GM21528 (cell line): ENCODE data around the gene ZNF469.

Experiments
- ATAC-seq: cut with Tn5 transposase; IDR thresholded peaks from one replicate; pipeline ENCODE4 v1.9.1; 2021; ENCODE audit warnings: mild to moderate bottlenecking, moderate library complexity; ENCODE audit not compliant: unreplicated experiment, low FRiP score

The ZNF469 gene

DNA sequence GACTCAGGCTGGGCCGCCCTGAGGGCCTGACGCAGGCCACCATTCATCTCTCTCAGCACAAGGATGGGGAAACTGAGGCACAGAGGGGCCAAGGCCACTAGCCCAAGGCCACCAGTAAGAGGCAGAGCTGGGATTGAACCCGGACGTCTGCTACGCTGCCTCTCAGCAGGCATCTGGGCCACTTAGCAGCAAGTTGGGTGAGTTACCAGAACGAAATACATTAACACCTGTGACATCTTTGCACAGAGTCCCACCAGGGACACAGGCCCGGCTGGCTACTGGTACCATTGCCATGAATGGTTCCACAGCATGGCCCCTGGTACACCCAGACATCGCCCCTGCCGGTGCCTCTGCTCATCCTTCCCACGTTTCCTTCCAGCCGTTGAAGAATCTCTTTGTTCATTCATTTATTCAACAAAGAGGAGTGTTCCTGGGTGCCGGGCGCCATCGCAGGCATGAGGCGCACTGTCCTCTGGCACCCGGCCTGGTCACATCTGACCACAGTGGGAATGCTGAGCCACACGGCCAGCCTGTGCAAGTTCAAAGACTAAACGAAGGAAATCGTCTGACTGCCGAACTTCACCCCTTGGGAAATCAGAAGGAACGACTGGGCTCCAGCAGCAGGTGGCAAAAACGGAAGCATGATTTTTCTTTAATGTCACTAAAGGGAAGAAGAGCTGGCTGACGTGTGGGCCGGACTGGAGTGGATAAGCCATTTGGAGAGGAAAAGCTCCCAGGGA lies 7.4 kb upstream of the ZNF469 start:
- ATAC-seq: no peak

DNA sequence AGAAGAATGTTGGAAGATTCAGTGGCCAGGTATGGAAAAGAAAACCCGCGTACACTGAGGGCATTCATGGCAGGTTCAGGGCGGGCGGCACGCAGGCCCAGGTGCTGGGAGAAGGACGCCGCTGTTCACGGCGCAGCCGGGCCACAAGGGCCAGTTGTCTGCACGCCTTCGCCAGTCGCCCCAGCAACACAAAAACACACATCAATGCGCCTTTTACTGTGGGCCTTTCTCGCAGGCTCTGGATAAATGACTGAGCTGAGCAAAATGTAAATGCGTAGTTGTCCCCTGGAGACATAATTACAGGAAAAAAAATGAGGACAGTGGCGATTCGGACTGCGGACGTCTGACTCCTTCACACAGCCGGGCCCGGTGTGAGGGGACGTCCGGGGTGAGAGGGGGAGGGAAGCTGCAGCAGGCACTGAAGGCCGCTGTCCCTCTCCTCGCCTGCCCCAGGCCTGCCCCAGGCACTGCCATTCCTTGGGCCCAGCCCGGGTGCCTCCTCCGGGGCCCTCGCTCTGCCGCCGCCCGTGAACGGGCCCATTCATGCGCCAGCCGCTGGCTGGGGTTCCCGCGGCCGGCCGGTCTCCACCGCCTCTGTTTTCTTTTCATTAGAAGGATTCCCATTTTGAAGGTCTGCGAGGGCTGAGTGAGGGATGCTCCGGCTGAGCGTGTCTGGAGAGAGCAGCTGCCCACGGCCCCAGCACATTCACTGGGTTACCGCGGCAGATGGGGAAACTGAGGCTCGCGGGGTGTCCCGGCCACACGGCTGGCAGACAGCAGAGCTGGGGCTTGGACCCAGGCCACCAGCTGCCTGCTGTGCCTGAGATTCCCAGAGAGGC lies 6.5 kb upstream of the ZNF469 start:
- no peak for ATAC-seq

DNA sequence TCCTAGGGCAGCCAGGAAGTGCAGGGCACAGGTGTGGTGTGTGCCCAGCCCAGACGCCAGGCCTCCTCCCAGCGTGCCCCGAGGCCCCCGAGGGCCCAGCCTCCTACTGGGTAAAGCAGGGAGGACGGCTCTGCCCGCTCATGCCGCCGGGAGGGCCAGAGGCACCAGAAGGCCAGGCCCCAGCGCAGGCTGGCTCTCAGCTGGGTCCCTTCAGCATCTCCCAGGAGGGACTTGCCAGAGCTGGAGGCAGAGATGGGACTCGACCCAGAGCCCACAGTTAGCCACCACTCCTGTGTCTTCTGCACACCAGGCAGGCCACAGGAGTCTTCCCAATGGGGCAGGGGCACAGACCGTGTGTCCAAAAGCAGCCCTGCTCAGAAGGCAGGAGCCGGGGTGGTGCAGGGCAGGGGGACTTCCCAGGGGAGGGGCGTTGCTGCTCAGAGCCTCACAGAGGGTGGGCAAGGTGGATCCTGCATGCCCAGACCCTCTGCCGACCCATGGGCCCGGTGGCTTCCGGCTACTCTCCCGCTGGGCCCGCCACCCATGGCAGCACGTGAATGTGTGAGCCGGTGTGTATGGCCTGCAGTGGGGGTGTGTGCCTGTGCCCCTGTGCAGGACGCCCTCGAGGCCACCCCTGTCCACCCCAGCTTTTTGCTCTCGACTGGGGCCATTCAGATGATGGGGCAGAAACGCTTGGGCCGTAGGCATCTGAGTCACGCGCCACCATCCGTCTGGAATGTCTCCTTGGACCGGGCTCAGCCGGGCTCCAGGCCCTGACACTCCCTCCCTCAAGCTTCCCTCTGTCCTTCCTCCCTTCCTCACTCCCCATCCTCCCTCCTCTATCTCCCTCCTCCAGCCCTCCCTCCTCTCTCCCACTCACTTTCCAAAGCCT lies 5.7 kb upstream of the ZNF469 start:
- no peak for ATAC-seq

GRCh38 chr16:88377961-88378360 lies 4.8 kb upstream of the ZNF469 start:
- no peak for ATAC-seq

DNA sequence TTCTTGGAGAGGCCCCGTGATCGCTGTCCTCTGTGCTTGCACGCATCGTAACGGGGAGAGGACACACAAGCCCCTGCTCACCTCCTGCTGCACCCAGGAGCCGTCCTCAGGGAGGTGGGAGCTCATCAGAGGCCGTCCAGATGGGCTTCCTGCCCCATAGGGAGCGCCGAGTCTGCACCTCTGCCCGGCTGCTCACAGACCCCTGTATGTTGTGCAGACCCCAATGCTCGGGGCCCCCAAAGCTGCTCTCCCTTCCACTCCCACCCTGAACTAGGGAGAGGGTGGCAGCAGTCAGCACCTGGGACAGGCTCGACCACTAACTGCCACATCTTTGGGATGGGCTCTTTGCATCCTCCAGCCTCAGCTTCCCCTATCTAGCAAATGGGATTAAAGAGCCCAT lies 4.4 kb upstream of the ZNF469 start:
- no peak for ATAC-seq

GRCh38 chr16:88378836-88379693 lies 3.7 kb upstream of the ZNF469 start:
- ATAC-seq: no peak

DNA sequence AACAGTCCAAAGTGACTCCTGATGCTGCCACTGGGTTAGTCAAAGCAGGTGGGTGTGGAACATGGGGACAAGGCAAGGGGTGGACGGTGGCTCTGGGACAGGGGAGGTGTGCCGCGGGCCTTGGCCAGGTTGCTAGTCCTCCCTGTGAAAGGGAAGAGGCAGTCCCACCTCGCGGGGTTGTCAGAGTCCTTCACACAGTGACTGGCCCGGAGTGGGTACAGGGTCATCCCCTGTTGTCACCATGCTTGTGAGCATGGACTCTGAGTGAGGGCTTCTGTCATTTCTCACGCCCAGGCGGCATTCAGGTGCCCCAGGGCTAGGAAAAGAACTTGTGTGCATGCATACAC lies 3.1 kb upstream of the ZNF469 start:
- ATAC-seq: no peak

GRCh38 chr16:88380099-88380498 lies 2.7 kb upstream of the ZNF469 start:
- ATAC-seq: no peak

- no peak for ATAC-seq
Observed at GRCh38 chr16:88380619-88381018, 2.1 kb upstream of the ZNF469 start.

GRCh38 chr16:88381820-88382451 lies 823 bp upstream of the ZNF469 start:
- no peak for ATAC-seq

DNA sequence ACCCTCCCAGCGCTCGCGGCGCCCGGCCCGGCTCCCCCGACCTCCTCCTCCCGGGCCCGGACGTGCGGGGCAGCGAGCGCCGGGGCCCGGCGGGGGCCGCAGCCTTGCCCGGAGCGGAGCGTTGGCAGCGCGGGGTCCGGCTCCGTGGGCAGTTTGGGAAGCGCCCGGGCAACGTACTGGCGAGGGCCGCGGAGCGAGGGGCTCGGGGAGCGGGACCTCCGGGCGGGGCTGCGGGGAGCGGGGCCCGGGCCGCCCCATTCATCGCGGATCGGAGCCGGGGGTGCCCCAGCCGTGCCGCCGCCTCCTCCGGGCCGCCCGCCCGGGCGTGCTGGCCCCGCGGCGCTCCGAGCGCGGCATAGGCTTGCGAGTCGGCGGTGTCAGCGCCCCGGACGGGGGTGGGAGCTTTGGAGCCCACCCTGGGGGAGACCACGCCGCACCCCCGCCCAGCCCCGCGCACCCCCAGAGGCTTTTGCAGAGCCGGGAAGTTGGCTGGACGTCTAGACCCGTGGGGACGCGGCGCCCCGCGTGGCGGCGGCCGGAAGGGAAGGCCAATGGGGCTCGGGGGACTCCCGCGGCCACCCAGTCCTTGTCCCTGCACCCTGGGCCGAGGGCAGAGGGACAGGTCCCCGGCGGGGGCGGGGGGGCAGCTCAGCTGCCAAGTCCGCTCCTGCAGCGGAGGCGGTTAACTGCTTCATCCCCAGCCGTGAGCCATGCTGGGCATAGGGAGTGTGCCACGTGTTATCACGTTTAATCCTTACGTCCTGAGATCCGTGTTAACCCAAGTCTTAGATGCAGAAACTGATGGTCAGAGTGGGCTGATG lies 852 bp downstream of the ZNF469 start:
- ATAC-seq: no peak

DNA sequence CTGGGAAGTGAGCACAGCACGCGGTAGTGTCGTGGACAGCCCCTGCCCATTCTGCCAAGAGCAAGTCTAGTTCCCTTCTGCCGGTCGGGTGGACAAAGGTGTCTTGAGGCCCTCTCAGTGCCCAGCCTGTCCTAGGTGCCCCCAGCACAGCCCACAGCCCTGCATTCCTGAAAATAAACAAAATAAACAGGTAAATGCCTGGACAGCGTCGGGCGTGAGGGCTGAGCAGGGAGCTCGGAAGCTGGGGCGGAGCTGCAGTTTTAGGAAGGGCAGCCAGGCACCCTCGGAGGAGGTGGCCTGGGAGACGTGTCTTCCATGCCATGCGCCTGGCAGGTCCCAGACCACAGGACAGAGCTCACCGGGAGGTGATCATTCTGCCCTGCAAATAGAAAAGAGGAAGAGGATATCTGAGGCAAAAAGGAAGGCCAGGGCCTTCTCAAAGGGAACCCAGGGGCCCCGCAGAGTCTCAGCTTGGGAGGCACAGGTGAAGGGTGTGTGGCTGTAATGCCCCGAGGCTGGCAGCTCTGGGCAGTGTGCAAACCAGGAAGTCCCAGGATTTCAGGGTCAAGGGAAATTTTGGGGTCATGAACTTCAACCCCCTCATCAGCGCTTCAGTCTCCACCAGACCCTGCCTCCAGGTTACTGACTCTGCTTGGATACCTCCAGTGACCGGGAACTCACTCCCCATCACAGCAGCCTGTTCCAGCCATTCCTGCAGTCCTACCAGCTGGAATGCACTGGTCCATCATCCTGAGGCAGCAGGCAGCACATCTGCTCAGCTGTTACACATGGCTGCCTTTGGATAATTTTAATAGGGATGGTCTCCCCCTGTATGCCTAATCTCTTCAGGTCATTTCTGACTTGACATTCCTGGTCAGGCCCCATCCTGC lies 1.7 kb downstream of the ZNF469 start:
- no peak for ATAC-seq

- ATAC-seq: no peak
Observed at GRCh38 chr16:88385112-88385594, 2.4 kb downstream of the ZNF469 start.

DNA sequence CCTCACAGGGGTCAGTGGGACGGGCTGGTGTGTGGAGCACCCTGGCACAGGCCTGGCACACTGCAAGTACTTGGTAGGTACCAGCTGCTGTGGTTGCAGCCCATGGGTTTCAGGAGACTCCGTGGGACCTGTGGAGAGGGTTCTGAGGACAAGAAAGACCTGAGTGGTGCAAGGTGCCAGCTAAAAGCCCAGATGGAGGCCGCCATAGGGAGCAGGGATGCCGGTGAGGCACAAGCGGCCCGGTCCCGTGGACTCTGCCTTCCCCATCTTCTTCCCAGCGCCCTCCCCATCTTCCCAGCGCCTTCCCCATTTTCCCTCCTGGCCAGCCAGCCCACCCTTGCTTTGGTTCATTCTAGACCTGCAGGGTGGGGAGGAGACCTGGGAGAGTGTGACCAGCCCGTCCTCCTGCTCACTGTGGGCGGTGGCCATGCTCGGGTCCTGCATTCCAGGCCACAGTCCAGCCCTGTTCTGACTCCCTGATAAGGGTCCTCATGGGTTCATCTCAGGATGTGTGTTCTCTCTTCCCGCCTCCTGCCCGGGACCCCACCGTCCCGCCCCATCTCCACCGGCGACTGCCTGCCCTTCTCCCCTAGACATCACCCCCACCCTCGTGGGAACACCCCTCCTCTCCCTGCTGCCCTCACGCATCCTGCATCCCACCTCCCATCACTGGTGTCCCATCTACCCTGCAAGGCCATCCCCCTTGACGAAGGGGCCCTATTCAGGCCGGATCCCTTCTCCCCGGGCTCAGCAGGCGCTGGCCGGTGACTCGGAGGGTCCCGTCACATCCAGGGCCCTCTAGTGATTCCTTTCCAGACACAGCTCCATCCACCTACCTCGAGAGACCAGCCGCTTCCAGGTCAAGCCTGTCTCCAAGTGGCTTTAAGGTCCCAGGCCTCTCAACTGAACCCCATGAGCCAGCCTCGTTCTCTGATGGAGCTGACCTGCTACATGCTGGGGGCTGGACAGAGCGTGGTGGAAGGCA lies 3.4 kb downstream of the ZNF469 start:
- no peak for ATAC-seq

GRCh38 chr16:88387180-88387765 lies 4.5 kb downstream of the ZNF469 start:
- no peak for ATAC-seq

GRCh38 chr16:88387941-88388627 lies 5.3 kb downstream of the ZNF469 start:
- no peak for ATAC-seq
